Measurements from ENCODE around the gene PJA1. TPM values are rescaled to one million over a fixed set of nuclear protein-coding genes. Genes with fewer than 3 reads are reported as not detected.

Gene PJA1
- total and polyA plus RNA-seq, 4 donors = 11.1 to 33.3 (median 27.1) TPM

DNA sequence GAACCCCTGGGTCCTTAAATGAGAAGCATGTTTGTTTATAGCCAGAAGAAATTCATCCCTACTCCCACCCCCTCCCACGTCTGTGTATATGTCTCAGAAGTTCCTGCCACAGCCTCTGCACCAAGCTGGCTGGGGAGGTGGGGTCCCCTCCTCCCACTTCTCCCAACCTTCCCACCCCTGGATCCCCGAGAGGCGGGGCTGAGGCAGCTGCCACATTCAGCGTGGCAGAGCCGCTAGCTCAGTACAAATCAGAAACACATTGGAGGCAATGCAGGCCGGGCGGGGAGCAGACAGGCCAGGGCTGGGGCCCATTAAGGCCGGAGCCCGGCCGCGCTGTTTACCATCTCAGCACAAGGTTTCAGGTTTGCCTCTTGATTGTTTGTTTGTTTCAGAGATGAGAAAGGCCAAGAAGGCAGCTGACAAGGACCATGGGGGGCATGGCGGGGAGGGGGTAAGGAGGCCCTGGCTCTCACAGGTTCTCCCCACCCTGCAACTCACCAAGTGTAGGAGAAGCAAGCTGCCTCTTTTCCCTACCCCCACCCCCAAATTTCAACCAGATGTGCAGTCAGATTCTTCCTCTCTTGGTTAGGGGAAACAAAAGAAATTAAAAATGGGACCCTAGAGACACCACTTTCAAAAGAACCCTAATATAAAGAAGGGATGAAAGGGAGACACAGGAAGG, 22.3 kb downstream of the PJA1 start:
- Histone ChIP-seq H3K36me3 (ENCODE audit: control insufficient read depth in 1 of 2, insufficient read depth in 2 of 2, low read length in 1 of 2) (no peaks in the 10 kb centered on the region), H3K27ac (ENCODE audit: low read depth in 1 of 2, low read length in 2 of 2) (no peak overlapping the region), H3K9me3 (ENCODE audit: control insufficient read depth, low read length) (no peaks in the 10 kb centered on the region), H3K27me3 (ENCODE audit: control insufficient read depth in 1 of 2, insufficient read depth in 2 of 2, low read length in 1 of 2) (no peaks in the 10 kb centered on the region), H3K4me1 (ENCODE audit: control insufficient read depth in 1 of 2, insufficient read depth in 2 of 2, low read length in 2 of 2) (no peaks in the 10 kb centered on the region), H3K4me3 (ENCODE audit: low read length in 2 of 2) (no peak overlapping the region)
- DNase-seq (peak in 1 of 2 donors; percentile 61), ATAC-seq (ENCODE audit: low FRiP score) (no peak)
- intact Hi-C loops (cut with DNase I) = no loop called here
- 82 to 95% methylated on average over 12 of the region's 12 CpGs for WGBS, 2 donors

- 84 to 93% methylated on average over 5 of the region's 5 CpGs for WGBS, 2 donors
- Histone ChIP-seq H3K4me3 (ENCODE audit: low read length in 2 of 2) (no peak overlapping the region), H3K27ac (ENCODE audit: low read depth in 1 of 2, low read length in 2 of 2) (no peak overlapping the region), H3K9me3 (ENCODE audit: control insufficient read depth, low read length) (no peaks in the 10 kb centered on the region), H3K4me1 (ENCODE audit: control insufficient read depth in 1 of 2, insufficient read depth in 2 of 2, low read length in 2 of 2) (no peaks in the 10 kb centered on the region), H3K36me3 (ENCODE audit: control insufficient read depth in 1 of 2, insufficient read depth in 2 of 2, low read length in 1 of 2) (no peaks in the 10 kb centered on the region), H3K27me3 (ENCODE audit: control insufficient read depth in 1 of 2, insufficient read depth in 2 of 2, low read length in 1 of 2) (no peaks in the 10 kb centered on the region)
- intact Hi-C loops (cut with DNase I) = no loop called here
- peak in 1 of 2 donors; percentile 32 for DNase-seq
- ATAC-seq (ENCODE audit: low FRiP score) = no peak
Measured at GRCh38 chrX:69140837-69141236, 24.4 kb downstream of the PJA1 start.

GRCh38 chrX:69139516-69139915, 25.7 kb downstream of the PJA1 start:
- Histone ChIP-seq H3K27me3 (ENCODE audit: control insufficient read depth in 1 of 2, insufficient read depth in 2 of 2, low read length in 1 of 2) (no peaks in the 10 kb centered on the region), H3K9me3 (ENCODE audit: control insufficient read depth, low read length) (no peaks in the 10 kb centered on the region), H3K27ac (ENCODE audit: low read depth in 1 of 2, low read length in 2 of 2) (no peak overlapping the region), H3K36me3 (ENCODE audit: control insufficient read depth in 1 of 2, insufficient read depth in 2 of 2, low read length in 1 of 2) (no peaks in the 10 kb centered on the region), H3K4me3 (ENCODE audit: low read length in 2 of 2) (no peak overlapping the region), H3K4me1 (ENCODE audit: control insufficient read depth in 1 of 2, insufficient read depth in 2 of 2, low read length in 2 of 2) (no peaks in the 10 kb centered on the region)
- ATAC-seq (ENCODE audit: low FRiP score) = no peak
- intact Hi-C loops (cut with DNase I) = no loop called here
- 79 to 97% methylated on average over 10 of the region's 10 CpGs for WGBS, 2 donors
- DNase-seq = peak in 1 of 2 donors; percentile 55

DNA sequence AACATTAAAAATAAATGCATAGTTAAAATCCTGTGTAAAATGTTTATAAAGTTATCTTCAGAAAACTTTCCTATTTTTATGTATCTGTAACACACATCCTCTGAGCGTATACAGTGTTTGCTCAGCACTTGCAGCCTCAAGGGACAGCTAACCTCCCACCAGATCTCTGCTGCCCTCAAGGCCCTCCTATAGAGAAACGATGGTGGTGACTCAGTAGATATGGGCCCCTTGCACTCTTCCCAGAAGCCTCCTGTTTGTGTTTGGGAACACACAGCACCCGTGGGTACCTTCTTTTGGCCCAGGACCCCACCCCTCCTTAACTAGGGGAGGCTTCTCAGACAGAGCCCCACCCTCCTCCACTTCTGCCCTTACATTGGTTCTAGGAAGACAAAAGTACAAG, 26.7 kb downstream of the PJA1 start:
- no peak for ATAC-seq (ENCODE audit: low FRiP score)
- Histone ChIP-seq H3K27ac (ENCODE audit: low read depth in 1 of 2, low read length in 2 of 2) (no peak overlapping the region), H3K36me3 (ENCODE audit: control insufficient read depth in 1 of 2, insufficient read depth in 2 of 2, low read length in 1 of 2) (no peaks in the 10 kb centered on the region), H3K4me3 (ENCODE audit: low read length in 2 of 2) (no peak overlapping the region), H3K9me3 (ENCODE audit: control insufficient read depth, low read length) (no peaks in the 10 kb centered on the region), H3K4me1 (ENCODE audit: control insufficient read depth in 1 of 2, insufficient read depth in 2 of 2, low read length in 2 of 2) (no peaks in the 10 kb centered on the region), H3K27me3 (ENCODE audit: control insufficient read depth in 1 of 2, insufficient read depth in 2 of 2, low read length in 1 of 2) (no peaks in the 10 kb centered on the region)
- WGBS, 2 donors = 66 to 73% methylated on average over 3 of the region's 3 CpGs
- intact Hi-C loops (cut with DNase I) = no loop called here
- peak in 1 of 2 donors; percentile 10 for DNase-seq

DNA sequence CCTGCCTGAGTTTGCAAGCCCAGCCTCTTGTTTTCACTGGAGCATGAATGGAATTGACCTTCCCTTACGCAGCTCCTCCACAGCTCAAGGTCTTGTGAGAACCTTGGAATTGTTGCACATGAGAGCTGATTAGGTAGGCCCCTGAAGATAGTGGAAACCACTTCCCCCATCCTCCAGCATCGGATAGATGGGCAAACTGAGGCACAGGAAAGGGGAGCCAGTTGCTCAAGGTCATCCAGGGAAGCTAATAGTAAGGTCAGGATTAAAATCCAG, 27.2 kb downstream of the PJA1 start:
- ATAC-seq (ENCODE audit: low FRiP score) = no peak
- Histone ChIP-seq H3K4me1 (ENCODE audit: control insufficient read depth in 1 of 2, insufficient read depth in 2 of 2, low read length in 2 of 2) (no peaks in the 10 kb centered on the region), H3K27ac (ENCODE audit: low read depth in 1 of 2, low read length in 2 of 2) (no peak overlapping the region), H3K9me3 (ENCODE audit: control insufficient read depth, low read length) (no peaks in the 10 kb centered on the region), H3K36me3 (ENCODE audit: control insufficient read depth in 1 of 2, insufficient read depth in 2 of 2, low read length in 1 of 2) (no peaks in the 10 kb centered on the region), H3K27me3 (ENCODE audit: control insufficient read depth in 1 of 2, insufficient read depth in 2 of 2, low read length in 1 of 2) (no peaks in the 10 kb centered on the region), H3K4me3 (ENCODE audit: low read length in 2 of 2) (no peak overlapping the region)
- 63 to 90% methylated on average over 2 of the region's 2 CpGs for WGBS, 2 donors
- intact Hi-C loops (cut with DNase I) = no loop called here
- peak in 1 of 2 donors; percentile 20 for DNase-seq

- intact Hi-C loops (cut with DNase I) = no loop called here
- Histone ChIP-seq H3K9me3 (ENCODE audit: control insufficient read depth, low read length) (no peaks in the 10 kb centered on the region), H3K27me3 (ENCODE audit: control insufficient read depth in 1 of 2, insufficient read depth in 2 of 2, low read length in 1 of 2) (no peaks in the 10 kb centered on the region), H3K4me3 (ENCODE audit: low read length in 2 of 2) (no peak overlapping the region), H3K36me3 (ENCODE audit: control insufficient read depth in 1 of 2, insufficient read depth in 2 of 2, low read length in 1 of 2) (no peaks in the 10 kb centered on the region), H3K4me1 (ENCODE audit: control insufficient read depth in 1 of 2, insufficient read depth in 2 of 2, low read length in 2 of 2) (no peaks in the 10 kb centered on the region), H3K27ac (ENCODE audit: low read depth in 1 of 2, low read length in 2 of 2) (no peak overlapping the region)
- 58 to 59% methylated on average over 11 of the region's 11 CpGs for WGBS, 2 donors
- peak; percentile 34 for ATAC-seq (ENCODE audit: low FRiP score)
- peak in 1 of 2 donors; percentile 68 for DNase-seq
Measured at GRCh38 chrX:69137371-69138117, 27.7 kb downstream of the PJA1 start.

- Histone ChIP-seq H3K27ac (ENCODE audit: low read depth in 1 of 2, low read length in 2 of 2) (no peak overlapping the region), H3K27me3 (ENCODE audit: control insufficient read depth in 1 of 2, insufficient read depth in 2 of 2, low read length in 1 of 2) (no peaks in the 10 kb centered on the region), H3K36me3 (ENCODE audit: control insufficient read depth in 1 of 2, insufficient read depth in 2 of 2, low read length in 1 of 2) (no peaks in the 10 kb centered on the region), H3K4me1 (ENCODE audit: control insufficient read depth in 1 of 2, insufficient read depth in 2 of 2, low read length in 2 of 2) (no peaks in the 10 kb centered on the region), H3K4me3 (ENCODE audit: low read length in 2 of 2) (no peak overlapping the region), H3K9me3 (ENCODE audit: control insufficient read depth, low read length) (no peaks in the 10 kb centered on the region)
- intact Hi-C loops (cut with DNase I) = no loop called here
- ATAC-seq (ENCODE audit: low FRiP score) (peak; percentile 53), DNase-seq (peak; percentile 55 to 81)
- WGBS, 2 donors = 14 to 26% methylated on average over 36 to 42 of the region's 42 CpGs
Measured at GRCh38 chrX:69136546-69137331, 28.5 kb downstream of the PJA1 start.

DNA sequence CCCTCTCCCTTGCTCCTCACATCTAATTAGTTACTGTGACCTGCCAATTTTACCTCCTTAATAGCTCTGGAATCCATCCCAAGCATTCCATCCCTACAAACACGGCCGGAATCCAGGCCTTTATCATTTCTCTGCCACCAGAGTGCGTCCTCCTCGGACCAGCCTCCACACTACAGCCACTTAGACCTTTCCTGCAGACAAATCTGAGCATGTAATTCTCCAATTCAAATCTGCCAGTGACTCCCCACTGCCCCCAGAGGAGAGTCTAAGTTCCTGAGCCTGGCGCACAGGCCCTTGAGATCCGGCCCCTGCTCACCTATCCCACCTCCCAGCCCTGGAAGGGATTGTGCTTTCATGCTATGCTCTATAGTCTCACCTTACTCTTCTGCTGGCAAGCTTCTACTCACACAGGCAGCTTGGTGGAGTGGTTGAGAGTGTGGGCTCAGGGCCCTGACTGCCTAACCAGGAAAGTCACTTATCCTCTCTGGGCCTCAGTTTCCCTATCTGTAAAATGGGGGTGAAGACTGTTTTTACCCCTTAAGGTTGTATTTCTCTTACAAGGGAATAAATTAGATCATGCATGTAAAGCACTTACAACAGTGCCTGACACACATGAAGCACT, 31.2 kb downstream of the PJA1 start:
- Histone ChIP-seq H3K27me3 (ENCODE audit: control insufficient read depth in 1 of 2, insufficient read depth in 2 of 2, low read length in 1 of 2) (no peaks in the 10 kb centered on the region), H3K4me1 (ENCODE audit: control insufficient read depth in 1 of 2, insufficient read depth in 2 of 2, low read length in 2 of 2) (no peaks in the 10 kb centered on the region), H3K4me3 (ENCODE audit: low read length in 2 of 2) (no peak overlapping the region), H3K9me3 (ENCODE audit: control insufficient read depth, low read length) (no peaks in the 10 kb centered on the region), H3K27ac (ENCODE audit: low read depth in 1 of 2, low read length in 2 of 2) (no peak overlapping the region), H3K36me3 (ENCODE audit: control insufficient read depth in 1 of 2, insufficient read depth in 2 of 2, low read length in 1 of 2) (no peaks in the 10 kb centered on the region)
- 17 to 27% methylated on average over 6 of the region's 6 CpGs for WGBS, 2 donors
- ATAC-seq (ENCODE audit: low FRiP score) = no peak
- no peak for DNase-seq
- intact Hi-C loops (cut with DNase I) = no loop called here

All from aorta (tissue), 5 donors.